ENCODE measurements around the gene FBXO41. TPM values are rescaled to one million over a fixed set of nuclear protein-coding genes. Genes with fewer than 3 reads are reported as not detected.

Gene FBXO41
- total and polyA plus RNA-seq, 10 of the 15 experiments (the other 5 are each of a cell fraction or from before 2014, with no cell fraction given): 1.9 to 38.9 (median 11.3) TPM

GRCh38 chr2:73218298-73218697 lies 66.0 kb downstream of the FBXO41 start:
- SMC1A ChIA-PET (ENCODE audit: uncharacterized antibody, unreplicated experiment): interaction anchor here (1.3 to 1.9 kb wide), 2 partner anchors 15 to 17 kb away, joined by 3 to 4 read pairs; partner anchors contain the start of gene PRADC1
- no peak for FAIRE-seq

More at GRCh38 chr2:73218298-73218697, 66.0 kb downstream of the FBXO41 start:
- POLR2A ChIA-PET: interaction anchor here (0.7 kb wide), 1 partner anchor 422 kb away, joined by 3 read pairs; no protein-coding TSS in a partner anchor
- peaks cover 16% of the 10 kb centered on the region for H3K79me2 ChIP-seq (ENCODE audit: control insufficient read depth, insufficient read depth, low read length)
- no peak overlapping the region for H3K9ac ChIP-seq (ENCODE audit: control insufficient read depth, insufficient read depth, low read length)
- peaks cover 7% of the 10 kb centered on the region for H3K4me1 ChIP-seq (ENCODE audit: control insufficient read depth, insufficient read depth, low read length)
- RAD21 ChIA-PET (ENCODE audit: unreplicated experiment): interaction anchor here (1.2 kb wide), 1 partner anchor 72 kb away, joined by 4 read pairs; no protein-coding TSS in a partner anchor
- no peaks in the 10 kb centered on the region for H4K20me1 ChIP-seq (ENCODE audit: control insufficient read depth, insufficient read depth)
- DNase-seq (ENCODE audit: low read depth, low spot score) (no peak), ATAC-seq (no peak)
- CTCF ChIA-PET: interaction anchor here (1.1 to 1.8 kb wide), 3 partner anchors 15 to 71 kb away, joined by 3 to 7 read pairs (median 3); partner anchors contain the start of genes CCT7 and PRADC1
- no peaks in the 10 kb centered on the region for H3K27me3 ChIP-seq (replicated peaks in 1 of 2; ENCODE audit: control insufficient read depth in 2 of 2, insufficient read depth in 2 of 2, low read length in 1 of 2)
- TF ChIP-seq ESRRA (IDR thresholded peaks at IDR 0.05; ENCODE audit: low read length) (no peak), IKZF1 (conservative IDR thresholded peaks at IDR 0.05) (no peak), BCL3 (IDR thresholded peaks at IDR 0.05; ENCODE audit: borderline replicate concordance, insufficient read depth, low read depth, low read length, poor library complexity, severe bottlenecking) (no peak), PAX5 (IDR thresholded peaks at IDR 0.05; ENCODE audit: borderline replicate concordance, low read depth, low read length) (no peak), RBBP5 (conservative IDR thresholded peaks at IDR 0.05) (no peak), SIN3A (IDR thresholded peaks at IDR 0.05; ENCODE audit: low read depth, low read length) (no peak), RFX5 (IDR thresholded peaks at IDR 0.05; ENCODE audit: low read depth, low read length) (no peak)
- TF ChIP-seq, protein P1, sequence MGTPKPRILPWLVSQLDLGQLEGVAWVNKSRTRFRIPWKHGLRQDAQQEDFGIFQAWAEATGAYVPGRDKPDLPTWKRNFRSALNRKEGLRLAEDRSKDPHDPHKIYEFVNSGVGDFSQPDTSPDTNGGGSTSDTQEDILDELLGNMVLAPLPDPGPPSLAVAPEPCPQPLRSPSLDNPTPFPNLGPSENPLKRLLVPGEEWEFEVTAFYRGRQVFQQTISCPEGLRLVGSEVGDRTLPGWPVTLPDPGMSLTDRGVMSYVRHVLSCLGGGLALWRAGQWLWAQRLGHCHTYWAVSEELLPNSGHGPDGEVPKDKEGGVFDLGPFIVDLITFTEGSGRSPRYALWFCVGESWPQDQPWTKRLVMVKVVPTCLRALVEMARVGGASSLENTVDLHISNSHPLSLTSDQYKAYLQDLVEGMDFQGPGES (IDR thresholded peaks at IDR 0.05): no peak
- intact Hi-C loops (cut with micrococcal nuclease; ENCODE audit: unreplicated experiment) (no loop called here), in situ Hi-C loops (cut with MboI) (no loop called here)
- no peak overlapping the region for H2AFZ ChIP-seq (ENCODE audit: control insufficient read depth, low read depth, low read length)
- H3K4me2 ChIP-seq (ENCODE audit: control insufficient read depth, insufficient read depth): no peak overlapping the region
- H3K4me3 ChIP-seq: no peak overlapping the region
- H3K27ac ChIP-seq (ENCODE audit: control insufficient read depth, insufficient read depth): no peak overlapping the region
- H3K9me3 ChIP-seq (replicated peaks; ENCODE audit: control insufficient read depth, insufficient read depth, low read length): no peaks in the 10 kb centered on the region
- peaks cover 5 to 16% of the 10 kb centered on the region in 2 experiments; a peak in 2 of 4 replicates for H3K36me3 ChIP-seq (ENCODE audit: control insufficient read depth in 2 of 2, insufficient read depth in 2 of 2, low read length in 1 of 2)
- BruUV-seq (replicated peaks): no TSS peak

All from GM12878 (cell line).